SU-DHL-6 (cell line): Measurements from ENCODE around the gene STARD10.

Experiments
- H2AFZ ChIP-seq: fragments of 200-600 bp; sonication (generic); 2 replicates; pipeline ENCODE4 v1.6.1; 2014; ENCODE audit warnings: low read depth, mild to moderate bottlenecking, moderate library complexity, mixed read lengths, antibody characterized with exemption, low read length; ENCODE audit not compliant: severe bottlenecking
- H3F3A ChIP-seq: fragments of 200-600 bp; shearing (Covaris generic); 2 replicates; pipeline ENCODE4 v1.6.0; 2016; ENCODE audit warnings: antibody characterized with exemption, mild to moderate bottlenecking; ENCODE audit not compliant: insufficient read depth
- H3K27ac ChIP-seq: fragments of 200-600 bp; sonication (generic); 2 replicates; pipeline ENCODE4 v1.5.1; 2016; ENCODE audit warnings: low read depth, mild to moderate bottlenecking, low read length, moderate library complexity, mixed read lengths
- H3K27me3 ChIP-seq: fragments of 200-600 bp; sonication (generic), shearing (Covaris generic); 2 replicates; pipeline ENCODE4 v1.6.0; 2014; ENCODE audit warnings: mild to moderate bottlenecking, low read length
- H3K36me3 ChIP-seq: fragments of 200-600 bp; sonication (generic); 2 replicates; pipeline ENCODE4 v1.6.1; 2014; ENCODE audit warnings: mild to moderate bottlenecking, low read length, mixed read lengths
- H3K4me2 ChIP-seq: fragments of 300-600, 200-600 bp; shearing (Covaris generic), sonication (generic); 2 replicates; pipeline ENCODE4 v1.6.0; 2014; ENCODE audit warnings: low read length, low read depth, mild to moderate bottlenecking; ENCODE audit not compliant: poor library complexity, severe bottlenecking
- H3K4me3 ChIP-seq: fragments of 200-600 bp; sonication (generic); 2 replicates; pipeline ENCODE4 v1.5.1; 2014; ENCODE audit warnings: antibody characterized with exemption, low read length, mild to moderate bottlenecking, mixed read lengths; ENCODE audit not compliant: insufficient read depth, poor library complexity, severe bottlenecking
- H3K79me2 ChIP-seq: fragments of 200-600 bp; sonication (generic); 2 replicates; pipeline ENCODE4 v1.6.1; 2014; ENCODE audit warnings: mild to moderate bottlenecking, low read length, moderate library complexity; ENCODE audit not compliant: insufficient read depth
- H3K9ac ChIP-seq: fragments of 200-600 bp; sonication (generic); 2 replicates; pipeline ENCODE4 v1.7.0; 2014; ENCODE audit warnings: mild to moderate bottlenecking, low read length
- H3K9me2 ChIP-seq: fragments of 200-600 bp; sonication (generic); replicated peaks from 2 replicates; pipeline ENCODE4 v1.6.1; 2014; ENCODE audit warnings: low read length; ENCODE audit not compliant: insufficient read depth
- H3K9me3 ChIP-seq: fragments of 200-600 bp; sonication (generic); 2 replicates; pipeline ENCODE4 v1.6.1; 2014; ENCODE audit warnings: low read length, mixed read lengths; ENCODE audit not compliant: insufficient read depth
- H4K20me1 ChIP-seq: fragments of 200-600 bp; sonication (generic); 2 replicates; pipeline ENCODE4 v1.6.1; 2014; ENCODE audit warnings: low read depth, mild to moderate bottlenecking, antibody characterized with exemption, low read length, moderate library complexity, mixed read lengths
- CTCF ChIP-seq: fragments of 200-600 bp; sonication (generic); IDR thresholded peaks from one replicate; pipeline ENCODE4 v1.5.1; 2017; ENCODE audit warnings: antibody characterized with exemption, mild to moderate bottlenecking, low read length, moderate library complexity; ENCODE audit not compliant: insufficient read depth, poor library complexity, severe bottlenecking
- EZH2phosphoT487 ChIP-seq: fragments of 200-600 bp; sonication (generic), shearing (Covaris generic); conservative IDR thresholded peaks from 2 replicates; pipeline ENCODE4 v1.6.1; 2018; ENCODE audit warnings: mild to moderate bottlenecking, antibody characterized with exemption, low read length, moderate library complexity, mixed read lengths

Gene STARD10

GRCh38 chr11:72744474-72744873, 49.4 kb downstream of the STARD10 start:
- Histone ChIP-seq H3F3A (peaks cover 6% of the 10 kb centered on the region; the same call in 1 of the 2 replicates), H3K9me2 (no peaks in the 10 kb centered on the region), H3K9me3 (no peaks in the 10 kb centered on the region), H2AFZ (no peak overlapping the region), H3K36me3 (no peaks in the 10 kb centered on the region), H4K20me1 (no peaks in the 10 kb centered on the region), H3K4me2 (no peak overlapping the region), H3K27ac (no peak overlapping the region), H3K27me3 (no peaks in the 10 kb centered on the region), H3K79me2 (no peaks in the 10 kb centered on the region), H3K9ac (no peak overlapping the region), H3K4me3 (no peak overlapping the region)
- TF ChIP-seq CTCF (no peak), EZH2phosphoT487 (no peak)

GRCh38 chr11:72743321-72744221, 50.3 kb downstream of the STARD10 start:
- TF ChIP-seq EZH2phosphoT487 (no peak), CTCF (no peak)
- Histone ChIP-seq H3K4me2 (no peak overlapping the region), H3K27me3 (no peaks in the 10 kb centered on the region), H3K9me3 (no peaks in the 10 kb centered on the region), H2AFZ (no peak overlapping the region), H3K9ac (no peak overlapping the region), H3K4me3 (no peak overlapping the region), H3K79me2 (no peaks in the 10 kb centered on the region), H3K36me3 (no peaks in the 10 kb centered on the region), H3K27ac (no peak overlapping the region), H3F3A (peaks cover 6% of the 10 kb centered on the region; the same call in 1 of the 2 replicates), H4K20me1 (no peaks in the 10 kb centered on the region), H3K9me2 (no peaks in the 10 kb centered on the region)

- peaks cover 6% of the 10 kb centered on the region; the same call in 1 of the 2 replicates for H3F3A ChIP-seq
- no peaks in the 10 kb centered on the region for H3K36me3 ChIP-seq
- H3K4me3 ChIP-seq, result no peak overlapping the region
- no peaks in the 10 kb centered on the region for H3K79me2 ChIP-seq
- no peaks in the 10 kb centered on the region for H3K27me3 ChIP-seq
- H3K27ac ChIP-seq, result no peak overlapping the region
- H3K4me2 ChIP-seq, result no peak overlapping the region
- H3K9me2 ChIP-seq, result no peaks in the 10 kb centered on the region
- no peaks in the 10 kb centered on the region for H3K9me3 ChIP-seq
- no peak overlapping the region for H2AFZ ChIP-seq
- no peak for TF ChIP-seq CTCF
- no peak for TF ChIP-seq EZH2phosphoT487
- no peak overlapping the region for H3K9ac ChIP-seq
- no peaks in the 10 kb centered on the region for H4K20me1 ChIP-seq
Observed at GRCh38 chr11:72742513-72743320, 51.1 kb downstream of the STARD10 start.
